Sigmoid colon (tissue), 4 donors: ENCODE results near the gene PLIN4.

Source experiments
- EP300 ChIP-seq, 4 donors: sonication (generic); formaldehyde crosslinking; IDR thresholded peaks; one replicate each; pipeline ENCODE4 v1.6.1; 2017; ENCODE audit warnings: antibody characterized with exemption in 4 of 4
- TF ChIP-seq, protein P1 (sequence below), 4 experiments: fragments of 450-650 bp in 3 of 4; fragments of 200-600 bp in 1 of 4; IDR thresholded peaks; one replicate each; pipeline ENCODE4 v1.5.1; 2016 to 2019; ENCODE audit warnings: antibody characterized with exemption in 4 of 4, mild to moderate bottlenecking in 3 of 4, moderate library complexity in 2 of 4

DNA sequence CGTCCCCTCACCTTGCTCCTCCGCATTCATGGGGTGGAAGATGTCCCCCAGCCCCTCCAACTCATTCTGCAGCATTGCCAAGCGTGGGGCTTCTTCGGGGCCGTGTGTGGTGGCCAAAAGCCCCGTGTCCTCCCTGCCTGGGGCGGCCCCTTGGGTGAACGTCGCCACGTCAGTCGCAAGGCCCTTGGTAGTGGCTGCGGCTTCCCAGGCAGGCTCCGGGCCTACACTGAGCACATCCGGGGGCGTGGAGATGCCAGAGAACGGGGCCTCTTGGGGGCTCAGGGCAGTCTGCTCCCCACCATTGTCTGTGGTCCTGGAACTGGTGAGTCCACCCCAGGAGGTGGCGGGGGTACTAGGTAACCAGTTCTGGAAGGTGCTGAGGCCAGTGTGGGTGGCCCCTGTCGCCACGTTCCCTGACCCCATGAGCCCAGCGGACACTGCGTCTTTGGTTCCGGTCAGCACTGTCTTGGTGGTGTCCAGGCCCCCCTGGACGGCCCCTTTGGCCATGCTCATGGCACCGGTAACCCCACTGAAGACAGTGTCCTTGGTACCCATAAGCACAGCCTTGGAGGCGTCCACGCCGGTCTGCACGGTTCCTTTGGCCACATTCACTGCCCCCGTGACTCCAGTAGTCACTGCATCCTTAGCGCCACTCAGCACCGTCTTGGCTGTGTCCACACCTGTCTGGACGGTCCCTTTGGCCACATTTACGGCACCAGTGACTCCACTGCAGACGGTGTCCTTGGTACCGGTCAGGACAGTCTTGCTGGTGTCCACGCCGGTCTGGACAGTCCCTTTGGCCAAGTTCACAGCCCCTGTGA lies 7.6 kb downstream of the PLIN4 start:
- TF ChIP-seq, protein P1, sequence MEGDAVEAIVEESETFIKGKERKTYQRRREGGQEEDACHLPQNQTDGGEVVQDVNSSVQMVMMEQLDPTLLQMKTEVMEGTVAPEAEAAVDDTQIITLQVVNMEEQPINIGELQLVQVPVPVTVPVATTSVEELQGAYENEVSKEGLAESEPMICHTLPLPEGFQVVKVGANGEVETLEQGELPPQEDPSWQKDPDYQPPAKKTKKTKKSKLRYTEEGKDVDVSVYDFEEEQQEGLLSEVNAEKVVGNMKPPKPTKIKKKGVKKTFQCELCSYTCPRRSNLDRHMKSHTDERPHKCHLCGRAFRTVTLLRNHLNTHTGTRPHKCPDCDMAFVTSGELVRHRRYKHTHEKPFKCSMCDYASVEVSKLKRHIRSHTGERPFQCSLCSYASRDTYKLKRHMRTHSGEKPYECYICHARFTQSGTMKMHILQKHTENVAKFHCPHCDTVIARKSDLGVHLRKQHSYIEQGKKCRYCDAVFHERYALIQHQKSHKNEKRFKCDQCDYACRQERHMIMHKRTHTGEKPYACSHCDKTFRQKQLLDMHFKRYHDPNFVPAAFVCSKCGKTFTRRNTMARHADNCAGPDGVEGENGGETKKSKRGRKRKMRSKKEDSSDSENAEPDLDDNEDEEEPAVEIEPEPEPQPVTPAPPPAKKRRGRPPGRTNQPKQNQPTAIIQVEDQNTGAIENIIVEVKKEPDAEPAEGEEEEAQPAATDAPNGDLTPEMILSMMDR (IDR thresholded peaks at IDR 0.05): no peak
- TF ChIP-seq EP300 (IDR thresholded peaks at IDR 0.05): no peak
